K562 (cell line): ENCODE results near the gene SPHK2. TPM values are rescaled to one million over a fixed set of nuclear protein-coding genes. Genes with fewer than 3 reads are reported as not detected.
A peak's percentile ranks its signal among the peaks of the same experiment; 100 is the strongest.

Experiments
- ARNT ChIP-seq, 2 experiments: fragments of 450-650 bp; IDR thresholded peaks; 2 replicates each; pipeline ENCODE4 v1.6.1; 2016; ENCODE audit warnings: mild to moderate bottlenecking in 1 of 2
- BCL6 ChIP-seq: fragments of 250-450 bp; sonication (Bioruptor Pico); IDR thresholded peaks from 2 replicates; pipeline ENCODE4 v1.4.0; 2020
- BHLHE40 ChIP-seq: IDR thresholded peaks from 2 replicates; pipeline ENCODE4 v1.6.1; 2011; ENCODE audit warnings: low read length, improper control_type of control experiment
- CBFA2T3 ChIP-seq: fragments of 450-650 bp; IDR thresholded peaks from 2 replicates; pipeline ENCODE4 v1.6.1; 2017
- EHMT2 ChIP-seq: fragments of 450-650 bp; IDR thresholded peaks from 2 replicates; pipeline ENCODE4 v1.6.1; 2018; ENCODE audit warnings: antibody characterized with exemption
- ESRRB ChIP-seq: fragments of 250-450 bp; sonication (Bioruptor Pico); IDR thresholded peaks from 2 replicates; pipeline ENCODE4 v1.5.0; 2020; ENCODE audit warnings: mild to moderate bottlenecking, moderate library complexity, borderline replicate concordance
- ETS2 ChIP-seq: IDR thresholded peaks from 2 replicates; pipeline ENCODE4 v1.6.1; 2016; ENCODE audit warnings: borderline replicate concordance, missing genetic modification characterization, mild to moderate bottlenecking, moderate library complexity, missing compliant biosample characterization; ENCODE audit not compliant: poor library complexity, severe bottlenecking
- ETV5 ChIP-seq: sonication (generic); formaldehyde crosslinking; IDR thresholded peaks from 2 replicates; pipeline ENCODE4 v1.4.0; 2020; ENCODE audit warnings: low read depth, mild to moderate bottlenecking, missing genetic modification reagents
- FOXA1 ChIP-seq: fragments of 450-650 bp; IDR thresholded peaks from 2 replicates; pipeline ENCODE4 v1.6.1; 2016; ENCODE audit warnings: mild to moderate bottlenecking, borderline replicate concordance
- KDM2B ChIP-seq: fragments of 250-450 bp; sonication (Bioruptor Pico); IDR thresholded peaks from 2 replicates; pipeline ENCODE4 v1.8.0; 2021; ENCODE audit warnings: mild to moderate bottlenecking, moderate library complexity
- MCM2 ChIP-seq: fragments of 450-650 bp; IDR thresholded peaks from 2 replicates; pipeline ENCODE4 v1.6.1; 2017; ENCODE audit warnings: low read depth, mild to moderate bottlenecking
- SNRNP70 ChIP-seq: fragments of 200-400 bp; formaldehyde crosslinking; optimal IDR thresholded peaks from 2 replicates; pipeline ENCODE3; 2017; ENCODE audit warnings: low read depth, low read length
- ZFP30 ChIP-seq: fragments of 250-450 bp; sonication (Bioruptor Pico); IDR thresholded peaks from 2 replicates; pipeline ENCODE4 v1.8.0; 2022; ENCODE audit warnings: moderate library complexity, mild to moderate bottlenecking, inconsistent platforms, borderline replicate concordance
- ZNF347 ChIP-seq: fragments of 450-650 bp; formaldehyde crosslinking; IDR thresholded peaks from 2 replicates; pipeline ENCODE4 v1.4.0; 2020; ENCODE audit warnings: low read depth, mild to moderate bottlenecking, moderate library complexity
- ZNF695 ChIP-seq: fragments of 450-650 bp; formaldehyde crosslinking; IDR thresholded peaks from 2 replicates; pipeline ENCODE4 v1.4.0; 2020; ENCODE audit warnings: mild to moderate bottlenecking, moderate library complexity
- ZNF780A ChIP-seq: fragments of 250-450 bp; sonication (Bioruptor Pico); IDR thresholded peaks from 2 replicates; pipeline ENCODE4 v1.5.0; 2021; ENCODE audit warnings: mild to moderate bottlenecking
- ZNF79 ChIP-seq: fragments of 250-450 bp; sonication (Bioruptor Pico); IDR thresholded peaks from 2 replicates; pipeline ENCODE4 v1.4.0; 2020; ENCODE audit warnings: low read depth, mild to moderate bottlenecking, moderate library complexity
- polyA plus RNA-seq, 8 experiments: library from polyadenylated mRNA; depleted of rRNA in 4 of 8; stranded (reverse) in 5 of 8; unstranded in 3 of 8; fragments of >200 nt; fragmentation: Nextera tagmentation in 2 of 8; fragmentation: Illumina TruSeq in 1 of 8; extraction: Ambion mirVana in 2 of 8; extraction: Trizol in 1 of 8; gene quantifications; 2 replicates each; pipeline versions ENCODE4 v1.2.1 to v1.2.3, GENCODE V29; 2011 to 2014; ENCODE audit warnings: inconsistent platforms in 1 of 8, missing spikeins in 1 of 8
- total RNA-seq, 7 experiments: library from RNA; depleted of rRNA in 6 of 7; stranded (reverse); fragments of >200 nt in 6 of 7; fragmentation: Illumina TruSeq in 2 of 7; extraction: Trizol in 2 of 7; gene quantifications; 2 replicates each; pipeline versions ENCODE4 v1.2.1 to v1.2.3, GENCODE V29; 2011 to 2021; ENCODE audit warnings: low replicate concordance in 1 of 7
- TF ChIP-seq, protein P1 (sequence below): sonication (generic); formaldehyde crosslinking; IDR thresholded peaks from 2 replicates; pipeline ENCODE4 v1.8.1; 2022; ENCODE audit warnings: missing genetic modification reagents
- TF ChIP-seq, protein P2 (sequence below): sonication (generic); formaldehyde crosslinking; IDR thresholded peaks from 2 replicates; pipeline ENCODE4 v1.8.0; 2023; ENCODE audit warnings: mild to moderate bottlenecking, missing genetic modification reagents
- TF ChIP-seq, protein P3 (sequence below): fragments of 250-450 bp; sonication (Bioruptor Pico); IDR thresholded peaks from 2 replicates; pipeline ENCODE4 v1.4.0; 2020; ENCODE audit warnings: borderline replicate concordance
- TF ChIP-seq, protein P4 (sequence below): fragments of 250-450 bp; sonication (Bioruptor Pico); IDR thresholded peaks from 2 replicates; pipeline ENCODE4 v1.5.1; 2021; ENCODE audit warnings: mild to moderate bottlenecking

SPHK2 gene
- total and polyA plus RNA-seq, 9 of the 15 experiments (the other 6 are each of a cell fraction or from before 2014, with no cell fraction given): 0.10 to 15.2 (median 2.9) TPM

DNA sequence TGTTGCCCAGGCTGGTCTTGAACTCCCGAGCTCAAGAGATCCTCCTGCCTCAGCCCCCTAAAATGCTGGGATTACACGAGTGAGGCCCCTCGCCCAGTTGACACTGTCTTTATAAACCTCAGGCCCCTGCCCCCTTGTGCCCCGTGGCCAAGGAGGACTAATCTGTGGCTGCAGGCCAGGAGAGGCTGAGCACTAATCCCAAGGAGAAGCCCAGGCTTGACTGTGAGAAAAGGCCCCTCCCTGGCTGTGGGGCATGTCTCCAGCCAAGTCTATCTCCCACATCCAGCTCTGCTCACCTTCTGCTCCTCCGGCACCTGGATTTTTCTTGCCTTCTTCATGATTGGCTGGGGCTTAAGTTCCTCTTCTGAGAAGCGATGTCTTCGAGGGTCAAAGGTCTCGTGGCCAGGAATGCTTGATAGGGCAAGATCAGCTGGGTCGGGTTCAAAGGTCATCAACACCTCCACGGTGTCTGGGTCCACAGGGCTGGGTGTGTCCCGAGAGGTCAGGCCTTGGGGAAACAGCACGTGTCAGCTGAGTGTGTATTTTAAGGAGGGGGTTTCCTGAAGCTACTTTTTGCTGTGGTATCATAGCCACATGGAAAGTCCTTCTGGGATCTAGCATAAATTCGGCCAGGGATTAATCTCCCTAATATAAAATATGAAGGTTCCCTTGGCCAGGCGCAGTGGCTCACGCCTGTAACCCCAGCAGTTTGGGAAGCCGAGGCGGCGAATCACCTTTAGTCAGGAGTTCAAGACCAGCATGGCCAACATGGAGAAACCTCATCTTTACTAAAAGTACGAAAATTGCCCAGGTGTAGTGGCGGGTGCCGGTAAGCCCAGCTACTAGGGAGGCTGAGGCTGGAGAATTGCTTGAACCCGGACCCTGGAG lies 14.1 kb downstream of the SPHK2 start (continued):
- TF ChIP-seq, protein P1, sequence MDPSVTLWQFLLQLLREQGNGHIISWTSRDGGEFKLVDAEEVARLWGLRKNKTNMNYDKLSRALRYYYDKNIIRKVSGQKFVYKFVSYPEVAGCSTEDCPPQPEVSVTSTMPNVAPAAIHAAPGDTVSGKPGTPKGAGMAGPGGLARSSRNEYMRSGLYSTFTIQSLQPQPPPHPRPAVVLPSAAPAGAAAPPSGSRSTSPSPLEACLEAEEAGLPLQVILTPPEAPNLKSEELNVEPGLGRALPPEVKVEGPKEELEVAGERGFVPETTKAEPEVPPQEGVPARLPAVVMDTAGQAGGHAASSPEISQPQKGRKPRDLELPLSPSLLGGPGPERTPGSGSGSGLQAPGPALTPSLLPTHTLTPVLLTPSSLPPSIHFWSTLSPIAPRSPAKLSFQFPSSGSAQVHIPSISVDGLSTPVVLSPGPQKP (CRISPR knock-in tag): no peak
- TF ChIP-seq, protein P2, sequence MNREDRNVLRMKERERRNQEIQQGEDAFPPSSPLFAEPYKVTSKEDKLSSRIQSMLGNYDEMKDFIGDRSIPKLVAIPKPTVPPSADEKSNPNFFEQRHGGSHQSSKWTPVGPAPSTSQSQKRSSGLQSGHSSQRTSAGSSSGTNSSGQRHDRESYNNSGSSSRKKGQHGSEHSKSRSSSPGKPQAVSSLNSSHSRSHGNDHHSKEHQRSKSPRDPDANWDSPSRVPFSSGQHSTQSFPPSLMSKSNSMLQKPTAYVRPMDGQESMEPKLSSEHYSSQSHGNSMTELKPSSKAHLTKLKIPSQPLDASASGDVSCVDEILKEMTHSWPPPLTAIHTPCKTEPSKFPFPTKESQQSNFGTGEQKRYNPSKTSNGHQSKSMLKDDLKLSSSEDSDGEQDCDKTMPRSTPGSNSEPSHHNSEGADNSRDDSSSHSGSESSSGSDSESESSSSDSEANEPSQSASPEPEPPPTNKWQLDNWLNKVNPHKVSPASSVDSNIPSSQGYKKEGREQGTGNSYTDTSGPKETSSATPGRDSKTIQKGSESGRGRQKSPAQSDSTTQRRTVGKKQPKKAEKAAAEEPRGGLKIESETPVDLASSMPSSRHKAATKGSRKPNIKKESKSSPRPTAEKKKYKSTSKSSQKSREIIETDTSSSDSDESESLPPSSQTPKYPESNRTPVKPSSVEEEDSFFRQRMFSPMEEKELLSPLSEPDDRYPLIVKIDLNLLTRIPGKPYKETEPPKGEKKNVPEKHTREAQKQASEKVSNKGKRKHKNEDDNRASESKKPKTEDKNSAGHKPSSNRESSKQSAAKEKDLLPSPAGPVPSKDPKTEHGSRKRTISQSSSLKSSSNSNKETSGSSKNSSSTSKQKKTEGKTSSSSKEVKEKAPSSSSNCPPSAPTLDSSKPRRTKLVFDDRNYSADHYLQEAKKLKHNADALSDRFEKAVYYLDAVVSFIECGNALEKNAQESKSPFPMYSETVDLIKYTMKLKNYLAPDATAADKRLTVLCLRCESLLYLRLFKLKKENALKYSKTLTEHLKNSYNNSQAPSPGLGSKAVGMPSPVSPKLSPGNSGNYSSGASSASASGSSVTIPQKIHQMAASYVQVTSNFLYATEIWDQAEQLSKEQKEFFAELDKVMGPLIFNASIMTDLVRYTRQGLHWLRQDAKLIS (CRISPR knock-in tag): no peak
- TF ChIP-seq CBFA2T3: peak; percentile 77
- TF ChIP-seq ETV5: no peak
- no peak for TF ChIP-seq SNRNP70
- no peak for TF ChIP-seq MCM2
- no peak for TF ChIP-seq BCL6
- peak; percentile 71 for TF ChIP-seq BHLHE40
- TF ChIP-seq ZNF79 (CRISPR knock-in tag): no peak
- TF ChIP-seq ZNF780A (CRISPR knock-in tag): no peak
- TF ChIP-seq, protein P3, sequence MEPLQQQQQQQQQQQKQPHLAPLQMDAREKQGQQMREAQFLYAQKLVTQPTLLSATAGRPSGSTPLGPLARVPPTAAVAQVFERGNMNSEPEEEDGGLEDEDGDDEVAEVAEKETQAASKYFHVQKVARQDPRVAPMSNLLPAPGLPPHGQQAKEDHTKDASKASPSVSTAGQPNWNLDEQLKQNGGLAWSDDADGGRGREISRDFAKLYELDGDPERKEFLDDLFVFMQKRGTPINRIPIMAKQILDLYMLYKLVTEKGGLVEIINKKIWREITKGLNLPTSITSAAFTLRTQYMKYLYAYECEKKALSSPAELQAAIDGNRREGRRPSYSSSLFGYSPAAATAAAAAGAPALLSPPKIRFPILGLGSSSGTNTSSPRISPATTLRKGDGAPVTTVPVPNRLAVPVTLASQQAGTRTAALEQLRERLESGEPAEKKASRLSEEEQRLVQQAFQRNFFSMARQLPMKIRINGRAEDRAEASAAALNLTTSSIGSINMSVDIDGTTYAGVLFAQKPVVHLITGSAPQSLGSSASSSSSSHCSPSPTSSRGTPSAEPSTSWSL (CRISPR knock-in tag): no peak
- no peak for TF ChIP-seq ESRRB (CRISPR knock-in tag)
- TF ChIP-seq, protein P4, sequence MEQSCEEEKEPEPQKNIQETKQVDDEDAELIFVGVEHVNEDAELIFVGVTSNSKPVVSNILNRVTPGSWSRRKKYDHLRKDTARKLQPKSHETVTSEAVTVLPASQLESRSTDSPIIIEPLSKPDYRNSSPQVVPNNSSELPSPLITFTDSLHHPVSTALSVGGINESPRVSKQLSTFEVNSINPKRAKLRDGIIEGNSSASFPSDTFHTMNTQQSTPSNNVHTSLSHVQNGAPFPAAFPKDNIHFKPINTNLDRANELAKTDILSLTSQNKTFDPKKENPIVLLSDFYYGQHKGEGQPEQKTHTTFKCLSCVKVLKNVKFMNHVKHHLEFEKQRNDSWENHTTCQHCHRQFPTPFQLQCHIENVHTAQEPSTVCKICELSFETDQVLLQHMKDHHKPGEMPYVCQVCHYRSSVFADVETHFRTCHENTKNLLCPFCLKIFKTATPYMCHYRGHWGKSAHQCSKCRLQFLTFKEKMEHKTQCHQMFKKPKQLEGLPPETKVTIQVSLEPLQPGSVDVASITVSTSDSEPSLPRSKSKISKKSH: no peak
- TF ChIP-seq ZNF347 (CRISPR knock-in tag): no peak
- TF ChIP-seq KDM2B: no peak
- no peak for TF ChIP-seq ETS2 (tag)
- TF ChIP-seq ZNF695 (CRISPR knock-in tag): no peak
- no peak; a peak in 2 of 4 replicates for TF ChIP-seq ARNT (IDR thresholded peaks at IDR 0.05)
- TF ChIP-seq EHMT2: no peak
- no peak for TF ChIP-seq ZFP30 (CRISPR knock-in tag)
- no peak for TF ChIP-seq FOXA1
